A549 (cell line): ENCODE measurements around the gene RBM4B.

Experiments
- BHLHE40 ChIP-seq: IDR thresholded peaks from 2 replicates; pipeline ENCODE4 v1.6.1; 2012; ENCODE audit warnings: low read depth, low read length, inconsistent platforms
- EHMT2 ChIP-seq: fragments of 200-600 bp; sonication (generic); IDR thresholded peaks from 2 replicates; pipeline ENCODE4 v1.6.1; 2016; ENCODE audit warnings: antibody characterized with exemption, low read depth, mild to moderate bottlenecking, moderate library complexity
- EP300 ChIP-seq, 2 experiments: fragments of >200 bp; sonication (Bioruptor Twin); formaldehyde crosslinking; IDR thresholded peaks; 2 replicates in 1 of 2; 3 replicates in 1 of 2; pipeline ENCODE4 v1.6.1; 2016 to 2017
- FOSL2 ChIP-seq, 2 experiments: fragments of 450-650 bp in 1 of 2; fragments of >200 bp in 1 of 2; sonication (Bioruptor Twin) in 1 of 2; formaldehyde crosslinking; IDR thresholded peaks; 2 replicates each; pipeline versions ENCODE4 v1.5.0 to v1.6.1; 2016 to 2020; ENCODE audit warnings: mild to moderate bottlenecking in 1 of 2, moderate library complexity in 1 of 2
- HDAC2 ChIP-seq: fragments of 200-600 bp; sonication (generic); IDR thresholded peaks from 2 replicates; pipeline ENCODE4 v1.6.1; 2016
- JUNB ChIP-seq: fragments of >200 bp; sonication (Bioruptor Twin); formaldehyde crosslinking; IDR thresholded peaks from 2 replicates; pipeline ENCODE4 v1.6.1; 2016
- POLR2A ChIP-seq: IDR thresholded peaks from 2 replicates; pipeline ENCODE4 v1.6.1; 2012; ENCODE audit warnings: mild to moderate bottlenecking, low read length
- RAD21 ChIP-seq, 2 experiments: fragments of >200 bp in 1 of 2; sonication (Bioruptor Twin) in 1 of 2; formaldehyde crosslinking in 1 of 2; IDR thresholded peaks in 1 of 2; conservative IDR thresholded peaks in 1 of 2; 2 replicates in 1 of 2; 3 replicates in 1 of 2; pipeline ENCODE4 v1.6.1; 2012 to 2018; ENCODE audit warnings: inconsistent platforms in 1 of 2
- RCOR1 ChIP-seq: fragments of 150-350 bp; IDR thresholded peaks from 2 replicates; pipeline ENCODE4 v1.6.1; 2014; ENCODE audit warnings: antibody characterized with exemption, low read length, low read depth
- SMC3 ChIP-seq: fragments of >200 bp; sonication (Bioruptor Twin); formaldehyde crosslinking; IDR thresholded peaks from 3 replicates; pipeline ENCODE4 v1.6.1; 2018; ENCODE audit warnings: inconsistent platforms
- TF ChIP-seq, protein P1 (sequence below): fragments of >200 bp; sonication (Bioruptor Twin); formaldehyde crosslinking; IDR thresholded peaks from 3 replicates; pipeline ENCODE4 v1.5.1; 2016
- TF ChIP-seq, protein P2 (sequence below): fragments of >200 bp; sonication (Bioruptor Twin); formaldehyde crosslinking; IDR thresholded peaks from 2 replicates; pipeline ENCODE4 v1.6.1; 2016
- TF ChIP-seq, protein P3 (sequence below): fragments of 250-450 bp; sonication (Bioruptor Pico); IDR thresholded peaks from 2 replicates; pipeline ENCODE4 v1.5.0; 2021; ENCODE audit warnings: mild to moderate bottlenecking, moderate library complexity, borderline replicate concordance

DNA sequence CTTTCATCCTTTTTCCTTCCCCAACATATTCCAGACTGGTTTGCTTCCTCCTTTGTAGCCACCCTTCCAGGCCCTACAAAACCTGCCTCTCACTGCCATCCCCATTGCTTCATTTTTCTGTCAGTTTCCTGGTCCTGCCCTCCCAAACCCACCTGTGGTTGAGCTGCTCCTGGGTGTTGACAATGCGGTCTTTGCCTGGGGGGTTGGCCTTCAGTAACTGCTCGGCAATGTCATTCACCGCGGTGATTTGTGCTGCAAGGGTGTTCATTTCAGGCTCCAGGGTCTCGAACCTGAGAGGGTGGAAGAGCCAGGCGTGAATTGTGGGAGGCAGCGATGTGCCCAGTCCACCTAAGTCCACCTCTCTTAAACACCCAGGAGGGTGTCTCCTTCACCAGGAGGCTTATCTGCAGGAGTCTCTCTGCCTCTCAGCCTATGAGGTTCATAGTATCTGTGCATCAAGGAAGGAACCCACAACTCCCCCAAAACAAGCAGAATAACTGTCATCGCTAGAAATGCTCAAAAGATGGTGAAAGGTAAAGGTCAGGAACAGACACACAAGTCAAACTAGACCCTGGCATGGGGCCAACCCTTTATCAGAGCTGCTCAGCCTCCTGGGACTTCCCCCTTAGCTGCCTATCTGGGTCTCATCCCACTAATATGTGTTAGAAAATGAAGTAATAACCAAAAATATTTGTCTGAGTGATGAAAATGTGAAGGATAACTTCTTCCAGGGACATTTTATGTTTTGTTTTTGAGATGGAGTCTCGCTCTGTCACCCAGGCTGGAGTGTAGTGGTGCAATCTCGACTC is 23.9 kb upstream of the RBM4B start:
- TF ChIP-seq POLR2A (no peak), JUNB (no peak), HDAC2 (no peak), FOSL2 (IDR thresholded peaks at IDR 0.05) (no peak), FOSL2 (CRISPR knock-in tag; IDR thresholded peaks at IDR 0.05) (no peak), EP300 (IDR thresholded peaks at IDR 0.05) (no peak), SMC3 (no peak), BHLHE40 (no peak), RCOR1 (no peak), EHMT2 (no peak), RAD21 (conservative IDR thresholded peaks at IDR 0.05 in 1 of 2, IDR thresholded peaks at IDR 0.05 in 1 of 2) (no peak)
- TF ChIP-seq, protein P1, sequence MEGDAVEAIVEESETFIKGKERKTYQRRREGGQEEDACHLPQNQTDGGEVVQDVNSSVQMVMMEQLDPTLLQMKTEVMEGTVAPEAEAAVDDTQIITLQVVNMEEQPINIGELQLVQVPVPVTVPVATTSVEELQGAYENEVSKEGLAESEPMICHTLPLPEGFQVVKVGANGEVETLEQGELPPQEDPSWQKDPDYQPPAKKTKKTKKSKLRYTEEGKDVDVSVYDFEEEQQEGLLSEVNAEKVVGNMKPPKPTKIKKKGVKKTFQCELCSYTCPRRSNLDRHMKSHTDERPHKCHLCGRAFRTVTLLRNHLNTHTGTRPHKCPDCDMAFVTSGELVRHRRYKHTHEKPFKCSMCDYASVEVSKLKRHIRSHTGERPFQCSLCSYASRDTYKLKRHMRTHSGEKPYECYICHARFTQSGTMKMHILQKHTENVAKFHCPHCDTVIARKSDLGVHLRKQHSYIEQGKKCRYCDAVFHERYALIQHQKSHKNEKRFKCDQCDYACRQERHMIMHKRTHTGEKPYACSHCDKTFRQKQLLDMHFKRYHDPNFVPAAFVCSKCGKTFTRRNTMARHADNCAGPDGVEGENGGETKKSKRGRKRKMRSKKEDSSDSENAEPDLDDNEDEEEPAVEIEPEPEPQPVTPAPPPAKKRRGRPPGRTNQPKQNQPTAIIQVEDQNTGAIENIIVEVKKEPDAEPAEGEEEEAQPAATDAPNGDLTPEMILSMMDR = no peak
- TF ChIP-seq, protein P2, sequence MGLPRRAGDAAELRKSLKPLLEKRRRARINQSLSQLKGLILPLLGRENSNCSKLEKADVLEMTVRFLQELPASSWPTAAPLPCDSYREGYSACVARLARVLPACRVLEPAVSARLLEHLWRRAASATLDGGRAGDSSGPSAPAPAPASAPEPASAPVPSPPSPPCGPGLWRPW = no peak
- TF ChIP-seq, protein P3, sequence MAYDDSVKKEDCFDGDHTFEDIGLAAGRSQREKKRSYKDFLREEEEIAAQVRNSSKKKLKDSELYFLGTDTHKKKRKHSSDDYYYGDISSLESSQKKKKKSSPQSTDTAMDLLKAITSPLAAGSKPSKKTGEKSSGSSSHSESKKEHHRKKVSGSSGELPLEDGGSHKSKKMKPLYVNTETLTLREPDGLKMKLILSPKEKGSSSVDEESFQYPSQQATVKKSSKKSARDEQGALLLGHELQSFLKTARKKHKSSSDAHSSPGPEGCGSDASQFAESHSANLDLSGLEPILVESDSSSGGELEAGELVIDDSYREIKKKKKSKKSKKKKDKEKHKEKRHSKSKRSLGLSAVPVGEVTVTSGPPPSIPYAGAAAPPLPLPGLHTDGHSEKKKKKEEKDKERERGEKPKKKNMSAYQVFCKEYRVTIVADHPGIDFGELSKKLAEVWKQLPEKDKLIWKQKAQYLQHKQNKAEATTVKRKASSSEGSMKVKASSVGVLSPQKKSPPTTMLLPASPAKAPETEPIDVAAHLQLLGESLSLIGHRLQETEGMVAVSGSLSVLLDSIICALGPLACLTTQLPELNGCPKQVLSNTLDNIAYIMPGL = no peak
